RWPE1 (cell line): Measurements from ENCODE around the gene RNF123.

Experiments
- CTCF ChIA-PET: fragments of 350-600 bp; sonication (Branson Sonifier 250); formaldehyde crosslinking; extraction: SDS; loops from one replicate; lab custom pipeline; 2021; lab: Yijun Ruan, JAX
- POLR2A ChIA-PET: fragments of 400-600 bp; formaldehyde crosslinking; extraction: SDS; loops from one replicate; lab custom pipeline; 2020; ENCODE audit warnings: antibody characterized with exemption; ENCODE audit not compliant: low non-redundant PET; lab: Yijun Ruan, JAX
- DNase-seq: peaks from one replicate; pipeline ENCODE4 v3.0.0; 2012; ENCODE audit warnings: low spot score
- H3K27ac ChIP-seq: fragments of 450-650 bp; 2 replicates; pipeline ENCODE4 v1.5.1; 2017
- TF ChIP-seq, protein P1 (sequence below): fragments of 450-650 bp; conservative IDR thresholded peaks from 2 replicates; pipeline ENCODE4 v1.5.1; 2017; ENCODE audit warnings: low read depth, mild to moderate bottlenecking

RNF123 gene

DNA sequence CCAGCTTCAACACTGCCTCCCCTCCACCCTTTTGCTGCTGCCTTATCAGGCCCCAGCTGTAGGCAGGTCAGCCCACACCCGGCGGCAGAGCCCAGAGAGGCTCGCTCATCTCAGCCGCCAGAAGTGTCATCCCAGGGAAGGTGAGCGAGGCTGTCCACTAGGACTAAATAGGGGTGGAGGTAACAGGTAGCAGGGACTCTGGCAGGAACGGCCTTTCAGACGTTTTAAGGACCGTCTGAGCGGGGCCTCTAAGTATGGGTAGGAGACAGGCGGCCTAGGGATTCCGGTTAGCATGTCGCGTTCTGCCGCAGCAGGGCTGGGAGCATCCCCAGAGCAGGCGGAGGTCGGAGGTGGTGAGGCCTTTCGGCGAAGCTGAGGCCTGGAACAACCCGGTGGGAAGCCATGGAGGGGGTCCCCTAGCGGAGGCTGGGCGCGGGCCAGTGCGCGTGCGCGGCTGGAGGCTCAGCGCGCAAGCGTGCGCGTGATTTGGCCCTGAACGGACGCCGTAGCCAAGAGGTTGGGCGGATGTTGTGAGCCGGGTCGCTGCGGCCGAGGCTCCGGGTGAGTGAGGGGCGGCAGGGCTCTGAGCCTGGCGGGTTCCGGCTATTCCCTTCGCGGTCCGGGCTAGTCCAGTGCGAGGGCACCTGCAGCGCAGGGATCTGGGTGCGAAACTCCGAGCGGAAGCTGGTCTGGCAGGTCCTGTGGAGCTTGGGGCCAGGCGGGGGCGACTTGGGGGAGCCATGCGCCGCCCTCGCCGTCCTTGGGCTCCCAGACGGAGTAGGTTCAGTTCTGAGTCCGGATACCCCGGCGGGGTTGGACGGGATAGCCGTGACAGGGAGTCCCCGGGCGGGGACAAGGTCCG, at the start of gene RNF123, which contains the start of gene MST1:
Gene RNF123, plus strand, starts transcription at position 512 of the 862 bp plus-strand sequence. CDS start 1,609 bp downstream, outside the sequence.
Gene MST1, minus strand, starts transcription at position 429 of the 862 bp plus-strand sequence. CDS start 783 bp downstream, outside the sequence.
- TF ChIP-seq, protein P1, sequence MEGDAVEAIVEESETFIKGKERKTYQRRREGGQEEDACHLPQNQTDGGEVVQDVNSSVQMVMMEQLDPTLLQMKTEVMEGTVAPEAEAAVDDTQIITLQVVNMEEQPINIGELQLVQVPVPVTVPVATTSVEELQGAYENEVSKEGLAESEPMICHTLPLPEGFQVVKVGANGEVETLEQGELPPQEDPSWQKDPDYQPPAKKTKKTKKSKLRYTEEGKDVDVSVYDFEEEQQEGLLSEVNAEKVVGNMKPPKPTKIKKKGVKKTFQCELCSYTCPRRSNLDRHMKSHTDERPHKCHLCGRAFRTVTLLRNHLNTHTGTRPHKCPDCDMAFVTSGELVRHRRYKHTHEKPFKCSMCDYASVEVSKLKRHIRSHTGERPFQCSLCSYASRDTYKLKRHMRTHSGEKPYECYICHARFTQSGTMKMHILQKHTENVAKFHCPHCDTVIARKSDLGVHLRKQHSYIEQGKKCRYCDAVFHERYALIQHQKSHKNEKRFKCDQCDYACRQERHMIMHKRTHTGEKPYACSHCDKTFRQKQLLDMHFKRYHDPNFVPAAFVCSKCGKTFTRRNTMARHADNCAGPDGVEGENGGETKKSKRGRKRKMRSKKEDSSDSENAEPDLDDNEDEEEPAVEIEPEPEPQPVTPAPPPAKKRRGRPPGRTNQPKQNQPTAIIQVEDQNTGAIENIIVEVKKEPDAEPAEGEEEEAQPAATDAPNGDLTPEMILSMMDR: no peak
- CTCF ChIA-PET: interaction anchor here (0.6 kb wide), 1 partner anchor 1490 kb away, joined by 4 read pairs; no protein-coding TSS in a partner anchor
- H3K27ac ChIP-seq: peak within 1 kb of the TSS; percentile 69
- POLR2A ChIA-PET: no interaction called here
- peak; percentile 69 for DNase-seq

DNA sequence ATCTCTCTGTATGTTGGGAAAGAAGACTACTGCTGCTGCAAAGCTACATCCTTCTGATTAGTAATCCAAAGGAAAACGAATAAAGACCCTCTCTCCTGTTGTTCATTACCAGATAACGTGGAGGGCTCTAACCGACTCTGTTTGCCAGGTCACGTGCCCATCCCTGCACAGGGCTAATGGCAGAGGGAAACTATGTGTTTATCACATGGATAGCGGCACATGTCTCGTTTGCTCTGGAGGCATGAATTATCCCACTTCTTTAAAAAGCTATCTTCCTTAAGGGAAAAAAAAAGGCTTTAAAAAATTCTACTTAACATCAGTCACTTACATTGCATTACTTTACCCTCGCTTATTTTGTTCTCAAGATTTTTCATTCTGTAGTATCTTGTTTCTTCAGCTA, 48.1 kb upstream of the RNF123 start:
- no peak for DNase-seq
- TF ChIP-seq, protein P1: no peak
- ChIA-PET POLR2A (no interaction called here), CTCF (interaction anchor here (0.6 kb wide), 1 partner anchor 215 kb away, joined by 3 read pairs; no protein-coding TSS in a partner anchor)
- H3K27ac ChIP-seq: no peak overlapping the region

DNA sequence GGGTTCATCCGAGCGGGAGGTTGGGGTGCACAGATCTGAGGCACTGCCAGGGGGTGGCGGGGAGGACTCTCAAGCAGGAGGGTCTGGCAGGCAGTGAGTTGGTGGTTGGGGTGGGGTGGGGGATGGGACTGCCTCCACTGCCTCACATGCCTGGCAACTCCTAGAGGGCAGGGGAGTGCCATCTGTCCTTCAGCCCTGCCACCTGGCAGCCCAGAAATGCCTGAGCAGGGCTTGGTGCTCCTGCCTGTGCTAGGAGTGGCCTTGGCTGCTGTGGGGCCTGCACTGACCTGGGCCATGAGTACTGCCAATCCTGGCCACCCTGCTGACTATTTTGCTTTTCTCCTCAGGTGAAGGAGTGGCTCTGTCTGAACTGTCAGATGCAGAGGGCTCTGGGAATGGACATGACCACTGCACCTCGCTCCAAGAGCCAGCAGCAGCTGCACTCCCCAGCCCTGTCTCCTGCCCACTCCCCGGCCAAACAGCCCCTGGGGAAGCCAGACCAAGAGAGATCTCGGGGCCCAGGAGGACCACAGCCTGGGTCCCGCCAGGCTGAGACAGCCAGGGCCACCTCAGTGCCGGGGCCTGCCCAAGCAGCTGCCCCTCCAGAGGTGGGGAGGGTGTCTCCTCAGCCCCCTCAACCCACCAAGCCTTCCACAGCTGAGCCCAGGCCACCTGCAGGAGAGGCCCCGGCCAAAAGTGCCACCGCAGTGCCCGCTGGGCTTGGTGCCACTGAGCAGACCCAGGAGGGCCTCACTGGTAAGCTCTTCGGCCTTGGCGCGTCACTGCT, 47.2 kb upstream of the RNF123 start:
- TF ChIP-seq, protein P1: no peak
- ChIA-PET POLR2A (no interaction called here), CTCF (no interaction called here)
- H3K27ac ChIP-seq: peak overlapping the region; percentile 27
- no peak for DNase-seq

- DNase-seq: no peak
- CTCF ChIA-PET: no interaction called here
- POLR2A ChIA-PET: no interaction called here
- H3K27ac ChIP-seq: no peak overlapping the region
- TF ChIP-seq, protein P1: no peak
These were observed 46.6 kb upstream of the RNF123 start for GRCh38 chr3:49642708-49643145.

DNA sequence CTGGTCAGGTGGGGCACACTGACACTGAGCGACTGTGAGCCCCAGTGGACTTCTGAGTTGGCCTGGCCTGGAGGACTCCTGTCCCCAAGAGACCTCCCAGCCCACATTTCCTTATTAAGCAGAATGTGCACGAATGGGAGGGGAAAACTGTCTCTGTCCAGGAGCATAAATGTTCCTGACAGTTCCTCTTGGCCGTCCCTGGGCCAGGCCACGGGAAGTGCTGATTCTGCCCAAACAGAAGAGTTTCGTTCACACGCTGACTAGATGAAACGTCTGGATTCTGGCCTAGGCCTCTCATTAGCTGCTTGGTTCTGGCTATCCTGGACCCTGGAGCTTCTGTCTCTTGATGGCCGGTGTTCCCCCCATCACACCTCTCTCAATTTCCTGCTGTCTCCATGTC, 44.7 kb upstream of the RNF123 start:
- CTCF ChIA-PET: no interaction called here
- POLR2A ChIA-PET: no interaction called here
- no peak overlapping the region for H3K27ac ChIP-seq
- TF ChIP-seq, protein P1: no peak
- DNase-seq: no peak

DNA sequence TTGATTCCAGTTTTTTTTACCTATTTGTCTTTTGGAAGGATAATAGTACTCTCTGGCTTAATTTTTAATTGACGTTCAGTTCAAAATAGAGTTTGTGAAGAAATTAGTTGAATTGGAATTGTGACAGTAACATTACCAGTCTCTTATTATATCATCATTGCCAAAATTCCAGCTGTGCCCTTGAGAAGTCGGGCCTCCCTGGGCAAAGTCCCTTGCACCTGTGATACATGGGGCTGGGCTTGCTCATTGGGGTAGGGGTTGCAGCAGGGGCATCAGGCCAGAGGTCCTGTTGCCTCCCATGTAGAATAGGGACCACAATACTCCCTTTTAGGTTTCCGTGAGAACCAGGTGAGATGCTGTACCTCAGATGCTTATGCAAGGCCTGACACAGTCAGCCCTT, 43.1 kb upstream of the RNF123 start:
- TF ChIP-seq, protein P1: no peak
- ChIA-PET CTCF (no interaction called here), POLR2A (no interaction called here)
- DNase-seq: no peak
- no peak overlapping the region for H3K27ac ChIP-seq
